Caco-2 (cell line): ENCODE results near the gene CXCL16. TPM values are rescaled to one million over a fixed set of nuclear protein-coding genes. Genes with fewer than 3 reads are reported as not detected.

Source experiments
- BruUV-seq: library from RNA; stranded (reverse); fragments of 400-500 nt; replicated peaks from 2 replicates; lab custom pipeline; 2021; lab: Mats Ljungman, UMichigan
- CTCF ChIA-PET: fragments of 300-600 bp; sonication (Branson Sonifier 250); formaldehyde crosslinking; loops from one replicate; lab custom pipeline; 2022; ENCODE audit warnings: antibody characterized with exemption; lab: Charles Lee
- POLR2A ChIA-PET: fragments of 300-600 bp; sonication (Branson Sonifier 250); formaldehyde crosslinking; loops from one replicate; lab custom pipeline; 2022; ENCODE audit warnings: antibody characterized with exemption; lab: Charles Lee
- DNase-seq, 2 experiments: peaks; one replicate each; pipeline versions ENCODE4 v3.0.0 to v3.0.0-alpha.2; 2020 to 2022
- H3K27me3 ChIP-seq: replicated peaks from 2 replicates; pipeline ENCODE4 v1.6.0; 2011; ENCODE audit warnings: low read length; ENCODE audit not compliant: control insufficient read depth, insufficient read depth
- H3K36me3 ChIP-seq: 2 replicates; pipeline ENCODE4 v1.5.1; 2011; ENCODE audit warnings: low read length; ENCODE audit not compliant: control insufficient read depth, insufficient read depth
- H3K4me1 ChIP-seq: fragments of 250-450 bp; sonication (Bioruptor Pico); 2 replicates; pipeline ENCODE4 v1.5.1; 2020; ENCODE audit warnings: mild to moderate bottlenecking
- H3K4me3 ChIP-seq: 2 replicates; pipeline ENCODE4 v1.5.1; 2011; ENCODE audit warnings: low read depth, mild to moderate bottlenecking, control low read depth, low read length
- H3K9me3 ChIP-seq: fragments of 250-450 bp; sonication (Bioruptor Pico); 2 replicates; pipeline ENCODE4 v1.5.1; 2020; ENCODE audit warnings: mild to moderate bottlenecking, moderate library complexity
- H3K27ac Mint-ChIP-seq: one replicate; pipeline ENCODE4 v1.8.0; 2022; ENCODE audit warnings: mixed read lengths; ENCODE audit not compliant: unreplicated experiment
- H3K27me3 Mint-ChIP-seq: one replicate; pipeline ENCODE4 v1.8.0; 2022; ENCODE audit warnings: mixed read lengths; ENCODE audit not compliant: insufficient read depth, unreplicated experiment
- H3K36me3 Mint-ChIP-seq: one replicate; pipeline ENCODE4 v1.8.0; 2022; ENCODE audit warnings: mild to moderate bottlenecking, mixed read lengths; ENCODE audit not compliant: insufficient read depth, unreplicated experiment
- H3K4me1 Mint-ChIP-seq: one replicate; pipeline ENCODE4 v1.8.0; 2022; ENCODE audit warnings: low read depth, mixed read lengths; ENCODE audit not compliant: unreplicated experiment
- H3K4me3 Mint-ChIP-seq: one replicate; pipeline ENCODE4 v1.8.0; 2022; ENCODE audit warnings: mild to moderate bottlenecking, moderate library complexity, mixed read lengths; ENCODE audit not compliant: unreplicated experiment
- H3K9me3 Mint-ChIP-seq: one replicate; pipeline ENCODE4 v1.8.0; 2022; ENCODE audit warnings: mixed read lengths; ENCODE audit not compliant: unreplicated experiment
- intact Hi-C: fragments of 100-400 bp; cut with micrococcal nuclease; formaldehyde crosslinking; loops from one replicate; pipeline ENCODE4 v1.10.0; 2022; ENCODE audit not compliant: unreplicated experiment
- total RNA-seq: library from RNA; stranded (reverse); gene quantifications from 2 replicates; pipeline ENCODE4 v1.2.3, GENCODE V29; 2022
- TF ChIP-seq, protein P1 (sequence below), 2 experiments: fragments of 200-600 bp in 1 of 2; IDR thresholded peaks; 1 replicate in 1 of 2; 2 replicates in 1 of 2; pipeline versions ENCODE4 v1.5.1 to v1.8.0; 2011 to 2022; ENCODE audit warnings: antibody characterized with exemption in 1 of 2, control low read depth in 1 of 2, inconsistent platforms in 1 of 2, low read depth in 1 of 2, low read length in 1 of 2, mild to moderate bottlenecking in 1 of 2, moderate library complexity in 1 of 2; ENCODE audit not compliant: insufficient read depth in 1 of 2, severe bottlenecking in 1 of 2, unreplicated experiment in 1 of 2

CXCL16 gene
- total RNA-seq, 1 experiment from 2014 or later: 55.3 TPM

DNA sequence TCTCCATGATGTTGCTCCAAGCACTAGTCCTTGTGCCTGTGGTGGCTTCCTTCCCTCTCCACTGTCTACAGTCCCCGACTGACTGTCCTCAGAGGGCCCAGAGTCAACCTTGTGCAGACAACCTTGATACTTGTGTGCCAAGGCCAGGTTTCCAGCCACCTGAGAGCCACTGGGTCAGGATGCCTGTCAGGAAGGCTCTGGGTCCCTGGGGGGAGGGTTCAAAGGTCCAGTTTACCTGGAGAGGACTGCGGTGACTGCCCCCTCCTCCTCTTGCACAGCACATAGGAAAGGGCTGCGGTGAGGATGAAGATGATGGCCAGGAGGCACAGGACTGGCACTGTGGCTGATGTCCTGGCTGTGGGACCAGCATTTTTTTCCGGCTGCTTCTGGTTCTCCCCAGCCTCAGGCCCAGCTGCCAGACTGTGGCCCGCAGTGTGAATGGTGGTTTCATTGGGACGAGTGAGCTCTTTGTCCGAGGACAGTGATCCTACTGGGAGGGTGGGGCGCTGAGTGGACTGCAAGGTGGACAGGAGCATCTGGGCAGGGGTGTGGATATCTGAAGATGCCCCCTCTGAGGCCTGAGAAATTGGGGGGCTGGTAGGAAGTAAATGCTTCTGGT lies 4.8 kb downstream of the CXCL16 start:
- Histone ChIP-seq H3K27me3 (no peaks in the 10 kb centered on the region), H3K4me3 (no peak overlapping the region), H3K36me3 (no peaks in the 10 kb centered on the region), H3K4me1 (0 out of 2 replicates have a peak, but pooled peaks cover 3% of the 10 kb centered on the region), H3K9me3 (no peaks in the 10 kb centered on the region)
- no peak overlapping the region for H3K4me3 Mint-ChIP-seq
- no peak for DNase-seq
- TF ChIP-seq, protein P1, sequence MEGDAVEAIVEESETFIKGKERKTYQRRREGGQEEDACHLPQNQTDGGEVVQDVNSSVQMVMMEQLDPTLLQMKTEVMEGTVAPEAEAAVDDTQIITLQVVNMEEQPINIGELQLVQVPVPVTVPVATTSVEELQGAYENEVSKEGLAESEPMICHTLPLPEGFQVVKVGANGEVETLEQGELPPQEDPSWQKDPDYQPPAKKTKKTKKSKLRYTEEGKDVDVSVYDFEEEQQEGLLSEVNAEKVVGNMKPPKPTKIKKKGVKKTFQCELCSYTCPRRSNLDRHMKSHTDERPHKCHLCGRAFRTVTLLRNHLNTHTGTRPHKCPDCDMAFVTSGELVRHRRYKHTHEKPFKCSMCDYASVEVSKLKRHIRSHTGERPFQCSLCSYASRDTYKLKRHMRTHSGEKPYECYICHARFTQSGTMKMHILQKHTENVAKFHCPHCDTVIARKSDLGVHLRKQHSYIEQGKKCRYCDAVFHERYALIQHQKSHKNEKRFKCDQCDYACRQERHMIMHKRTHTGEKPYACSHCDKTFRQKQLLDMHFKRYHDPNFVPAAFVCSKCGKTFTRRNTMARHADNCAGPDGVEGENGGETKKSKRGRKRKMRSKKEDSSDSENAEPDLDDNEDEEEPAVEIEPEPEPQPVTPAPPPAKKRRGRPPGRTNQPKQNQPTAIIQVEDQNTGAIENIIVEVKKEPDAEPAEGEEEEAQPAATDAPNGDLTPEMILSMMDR (IDR thresholded peaks at IDR 0.05; ENCODE audit: insufficient read depth in 1 of 2, low read depth in 1 of 2, low read length in 1 of 2, severe bottlenecking in 1 of 2, unreplicated experiment in 1 of 2): no peak
- peaks cover 14% of the 10 kb centered on the region for H3K4me1 Mint-ChIP-seq
- BruUV-seq: no TSS peak
- no peak overlapping the region for H3K27ac Mint-ChIP-seq
- intact Hi-C loops: no loop called here
- no peaks in the 10 kb centered on the region for H3K9me3 Mint-ChIP-seq
- peaks cover 21% of the 10 kb centered on the region for H3K36me3 Mint-ChIP-seq
- ChIA-PET POLR2A (interaction anchor here (0.6 kb wide), 1 partner anchor 55 kb away, joined by 3 read pairs; no protein-coding TSS in a partner anchor), CTCF (no interaction called here)
- no peaks in the 10 kb centered on the region for H3K27me3 Mint-ChIP-seq

DNA sequence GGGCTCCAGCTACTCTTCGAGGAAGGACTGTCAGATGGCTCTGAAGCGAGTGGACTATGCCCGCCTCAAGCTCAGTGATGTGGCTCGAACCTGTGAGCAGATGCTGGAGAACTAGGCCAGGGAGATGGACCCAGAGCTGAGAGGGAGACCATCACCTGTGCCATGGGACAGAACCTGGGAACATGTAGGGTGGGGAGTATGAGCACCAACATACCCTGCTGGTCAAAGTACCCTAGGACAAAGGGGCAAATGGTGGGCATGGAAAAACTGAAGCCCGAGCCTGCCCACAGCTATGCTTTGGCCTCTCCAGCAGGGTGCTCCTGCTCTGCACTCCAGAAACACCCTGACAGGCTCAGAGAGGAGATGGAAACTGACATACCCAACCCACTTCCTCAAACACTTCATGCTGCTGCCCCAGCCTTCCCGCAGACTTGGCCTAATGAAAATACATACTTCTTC lies 6.6 kb downstream of the CXCL16 start:
- H3K36me3 Mint-ChIP-seq: peaks cover 20% of the 10 kb centered on the region
- Histone ChIP-seq H3K4me1 (0 out of 2 replicates have a peak, but pooled peaks cover 3% of the 10 kb centered on the region), H3K36me3 (no peaks in the 10 kb centered on the region), H3K4me3 (no peak overlapping the region), H3K9me3 (no peaks in the 10 kb centered on the region), H3K27me3 (no peaks in the 10 kb centered on the region)
- CTCF ChIA-PET: interaction anchor here (3.3 kb wide), 1 partner anchor 56 kb away, joined by 31 read pairs; the partner anchor contains the start of gene GLTPD2
- H3K4me3 Mint-ChIP-seq: no peak overlapping the region
- POLR2A ChIA-PET: no interaction called here
- no peaks in the 10 kb centered on the region for H3K9me3 Mint-ChIP-seq
- intact Hi-C loops: no loop called here
- H3K27ac Mint-ChIP-seq: no peak overlapping the region
- TF ChIP-seq, protein P1 (IDR thresholded peaks at IDR 0.05; ENCODE audit: insufficient read depth in 1 of 2, low read depth in 1 of 2, low read length in 1 of 2, severe bottlenecking in 1 of 2, unreplicated experiment in 1 of 2): peak in 1 of 2 experiments; percentile 16
- H3K4me1 Mint-ChIP-seq: peaks cover 14% of the 10 kb centered on the region
- H3K27me3 Mint-ChIP-seq: no peaks in the 10 kb centered on the region
- DNase-seq: no peak
- BruUV-seq: no TSS peak

DNA sequence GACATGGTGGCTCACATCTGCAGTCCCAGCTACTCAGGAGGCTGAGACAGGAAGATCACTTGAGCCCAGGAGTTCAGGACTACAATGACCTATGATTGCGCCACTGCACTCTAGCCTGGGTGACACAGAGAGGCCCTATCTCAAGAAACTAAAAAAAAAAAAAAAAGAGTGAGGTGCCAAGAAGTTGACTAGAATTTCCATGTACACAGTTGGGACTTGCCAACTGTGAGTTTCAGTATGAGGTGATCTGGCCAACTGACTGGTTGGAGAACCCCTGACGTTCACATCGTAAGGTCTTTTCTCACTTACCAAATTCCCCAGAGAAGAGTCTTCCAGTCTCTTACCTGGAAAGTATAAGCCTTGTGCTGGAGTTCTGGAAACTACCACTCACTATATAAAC lies 11.6 kb downstream of the CXCL16 start:
- ChIA-PET POLR2A (no interaction called here), CTCF (no interaction called here)
- Histone ChIP-seq H3K4me3 (no peak overlapping the region), H3K9me3 (no peaks in the 10 kb centered on the region), H3K4me1 (0 out of 2 replicates have a peak, but pooled peaks cover 3% of the 10 kb centered on the region), H3K27me3 (no peaks in the 10 kb centered on the region), H3K36me3 (no peaks in the 10 kb centered on the region)
- H3K36me3 Mint-ChIP-seq: peaks cover 17% of the 10 kb centered on the region
- no peak for DNase-seq
- no peaks in the 10 kb centered on the region for H3K9me3 Mint-ChIP-seq
- no peak overlapping the region for H3K4me3 Mint-ChIP-seq
- intact Hi-C loops: no loop called here
- no peak overlapping the region for H3K27ac Mint-ChIP-seq
- BruUV-seq: no TSS peak
- H3K4me1 Mint-ChIP-seq: peaks cover 7% of the 10 kb centered on the region
- no peaks in the 10 kb centered on the region for H3K27me3 Mint-ChIP-seq
- TF ChIP-seq, protein P1 (IDR thresholded peaks at IDR 0.05; ENCODE audit: insufficient read depth in 1 of 2, low read depth in 1 of 2, low read length in 1 of 2, severe bottlenecking in 1 of 2, unreplicated experiment in 1 of 2): no peak
